Spleen (tissue), 11 donors: ENCODE results near the gene CDK8. TPM values are rescaled to one million over a fixed set of nuclear protein-coding genes. Genes with fewer than 3 reads are reported as not detected.

Experiments used
- DNase-seq: peaks from one replicate; pipeline ENCODE4 v3.0.0-alpha.2; 2020
- H3K27ac ChIP-seq, 8 donors: fragments of 200-600 bp; sonication (generic) in 7 of 8; 1 replicate in 4 of 8; 2 replicates in 4 of 8; pipeline versions ENCODE4 v1.5.0 to v1.8.0; 2016 to 2021; ENCODE audit warnings: inconsistent platforms in 4 of 8, mild to moderate bottlenecking in 4 of 8, moderate library complexity in 1 of 8
- H3K27me3 ChIP-seq, 7 donors: fragments of 200-600 bp; sonication (generic) in 6 of 7; replicated peaks in 1 of 7; 1 replicate in 4 of 7; 2 replicates in 3 of 7; pipeline versions ENCODE4 v1.5.0 to v1.8.0; 2016 to 2021; ENCODE audit warnings: inconsistent platforms in 3 of 7, mild to moderate bottlenecking in 1 of 7
- H3K36me3 ChIP-seq, 6 donors: fragments of 200-600 bp; sonication (generic) in 5 of 6; 1 replicate in 4 of 6; 2 replicates in 2 of 6; pipeline versions ENCODE4 v1.5.0 to v1.8.0; 2016 to 2021; ENCODE audit warnings: inconsistent platforms in 2 of 6
- H3K4me1 ChIP-seq, 6 donors: fragments of 200-600 bp; sonication (generic) in 5 of 6; 1 replicate in 3 of 6; 2 replicates in 3 of 6; pipeline versions ENCODE4 v1.5.0 to v1.8.0; 2016 to 2021; ENCODE audit warnings: inconsistent platforms in 3 of 6
- H3K4me3 ChIP-seq, 8 donors: fragments of 200-600 bp; sonication (generic) in 7 of 8; 1 replicate in 4 of 8; 2 replicates in 4 of 8; pipeline versions ENCODE4 v1.5.0 to v1.8.0; 2016 to 2021; ENCODE audit warnings: inconsistent platforms in 4 of 8, mild to moderate bottlenecking in 4 of 8, moderate library complexity in 2 of 8
- H3K9me3 ChIP-seq, 8 donors: fragments of 200-600 bp; sonication (generic) in 7 of 8; 1 replicate in 4 of 8; 2 replicates in 4 of 8; pipeline versions ENCODE4 v1.5.0 to v1.8.0; 2016 to 2021; ENCODE audit warnings: inconsistent platforms in 4 of 8
- POLR2A ChIP-seq, 3 donors: fragments of 450-650 bp; IDR thresholded peaks; one replicate each; pipeline ENCODE4 v1.5.1; 2017; ENCODE audit warnings: antibody characterized with exemption in 3 of 3, mild to moderate bottlenecking in 1 of 3
- POLR2AphosphoS5 ChIP-seq, 3 donors: sonication (generic); formaldehyde crosslinking; IDR thresholded peaks; one replicate each; pipeline ENCODE4 v1.5.1; 2017; ENCODE audit warnings: antibody characterized with exemption in 3 of 3
- WGBS, 5 donors: extraction: QIAGEN DNeasy Blood & Tissue Kit in 3 of 5; methylation state at CpG; one replicate each; pipeline versions ENCODE4 v1.1.5 to v1.1.7; 2013 to 2018; 5-methylcytosine and 5-hydroxymethylcytosine counted together
- intact Hi-C: fragments of 100-400 bp; cut with DNase I; formaldehyde crosslinking; loops from one replicate; pipeline ENCODE4 v1.15.0; 2023; ENCODE audit warnings: low total_unique reads
- polyA plus RNA-seq, 3 donors: library from polyadenylated mRNA; stranded (reverse); fragments of 200-250 nt; gene quantifications; one replicate each; pipeline ENCODE4 v1.2.1, GENCODE V29; 2013
- total RNA-seq, 7 donors: library from RNA; depleted of rRNA in 3 of 7; stranded (reverse); fragments of >200 nt in 3 of 7; fragmentation: NEBNext Ultra II Directional in 4 of 7; extraction: Animal tissue kit (Norgen Biotek cat#: 25700) in 4 of 7; gene quantifications; one replicate each; pipeline versions ENCODE4 v1.1.0 to v1.2.1, GENCODE V29; 2016 to 2021
- TF ChIP-seq, protein P1 (sequence below), 11 experiments: fragments of 200-600 bp in 7 of 11; fragments of 450-650 bp in 4 of 11; sonication (generic) in 4 of 11; IDR thresholded peaks in 8 of 11; conservative IDR thresholded peaks in 3 of 11; 1 replicate in 7 of 11; 2 replicates in 4 of 11; pipeline versions ENCODE4 v1.4.0 to v1.8.0; 2016 to 2021; ENCODE audit warnings: antibody characterized with exemption in 11 of 11, inconsistent platforms in 4 of 11, mild to moderate bottlenecking in 1 of 11
- donor health status: healthy with polysubstance abuse.
- donor health status: DM: no; HTN: no; CAD: no; lungs with moderate emphysema.
- donor health status: DM: no; HTN: no; CAD: no.
- donor health status: Bipolar disorder and iron deficiency.
- donor health status: healthy.
- donor health status: DM: no; HTN: no; CAD: no.
- donor health status: DM: yes; HTN: yes; CAD: no.

Gene CDK8
- total and polyA plus RNA-seq, 10 donors = 7.8 to 16.4 (median 9.2) TPM

GRCh38 chr13:26420282-26420960 is 166.5 kb downstream of the CDK8 start:
- no peaks in the 10 kb centered on the region for H3K9me3 ChIP-seq
- H3K27me3 ChIP-seq = peaks cover 0 to under 1% (median 0%) of the 10 kb centered on the region in 7 donors
- no peak for DNase-seq
- no peak overlapping the region for H3K27ac ChIP-seq
- TF ChIP-seq POLR2AphosphoS5 (IDR thresholded peaks at IDR 0.05) (no peak), POLR2A (IDR thresholded peaks at IDR 0.05) (no peak)
- TF ChIP-seq, protein P1, sequence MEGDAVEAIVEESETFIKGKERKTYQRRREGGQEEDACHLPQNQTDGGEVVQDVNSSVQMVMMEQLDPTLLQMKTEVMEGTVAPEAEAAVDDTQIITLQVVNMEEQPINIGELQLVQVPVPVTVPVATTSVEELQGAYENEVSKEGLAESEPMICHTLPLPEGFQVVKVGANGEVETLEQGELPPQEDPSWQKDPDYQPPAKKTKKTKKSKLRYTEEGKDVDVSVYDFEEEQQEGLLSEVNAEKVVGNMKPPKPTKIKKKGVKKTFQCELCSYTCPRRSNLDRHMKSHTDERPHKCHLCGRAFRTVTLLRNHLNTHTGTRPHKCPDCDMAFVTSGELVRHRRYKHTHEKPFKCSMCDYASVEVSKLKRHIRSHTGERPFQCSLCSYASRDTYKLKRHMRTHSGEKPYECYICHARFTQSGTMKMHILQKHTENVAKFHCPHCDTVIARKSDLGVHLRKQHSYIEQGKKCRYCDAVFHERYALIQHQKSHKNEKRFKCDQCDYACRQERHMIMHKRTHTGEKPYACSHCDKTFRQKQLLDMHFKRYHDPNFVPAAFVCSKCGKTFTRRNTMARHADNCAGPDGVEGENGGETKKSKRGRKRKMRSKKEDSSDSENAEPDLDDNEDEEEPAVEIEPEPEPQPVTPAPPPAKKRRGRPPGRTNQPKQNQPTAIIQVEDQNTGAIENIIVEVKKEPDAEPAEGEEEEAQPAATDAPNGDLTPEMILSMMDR (IDR thresholded peaks at IDR 0.05 in 8 of 11, conservative IDR thresholded peaks at IDR 0.05 in 3 of 11) = no peak
- 82 to 92% (median 87%) methylated on average over 4 of the region's 4 CpGs for WGBS, 5 donors
- no peaks in the 10 kb centered on the region for H3K36me3 ChIP-seq
- H3K4me3 ChIP-seq = no peak overlapping the region
- H3K4me1 ChIP-seq = no peaks in the 10 kb centered on the region
- intact Hi-C loops = no loop called here

DNA sequence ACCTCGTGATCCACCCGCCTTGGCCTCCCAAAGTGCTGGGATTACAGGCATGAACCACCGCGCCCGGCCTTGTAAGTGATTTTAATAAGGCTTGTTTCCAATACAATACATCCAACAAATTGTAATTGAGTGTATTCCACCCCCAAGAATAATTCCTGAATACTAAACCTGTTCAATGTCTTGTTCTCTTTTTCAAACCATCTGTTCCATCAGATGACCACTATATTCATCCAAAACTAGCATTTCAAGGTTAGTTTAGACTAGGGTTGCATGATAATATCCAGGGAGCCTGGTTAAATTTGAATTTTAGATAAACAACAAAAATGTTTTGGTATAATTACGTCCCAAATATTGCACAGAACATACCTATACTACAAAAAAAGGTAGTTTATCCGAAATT is 168.1 kb downstream of the CDK8 start:
- no peaks in the 10 kb centered on the region for H3K9me3 ChIP-seq
- no peaks in the 10 kb centered on the region for H3K36me3 ChIP-seq
- no peaks in the 10 kb centered on the region for H3K4me1 ChIP-seq
- TF ChIP-seq POLR2AphosphoS5 (IDR thresholded peaks at IDR 0.05) = no peak
- TF ChIP-seq POLR2A (IDR thresholded peaks at IDR 0.05) = no peak
- TF ChIP-seq, protein P1 (IDR thresholded peaks at IDR 0.05 in 8 of 11, conservative IDR thresholded peaks at IDR 0.05 in 3 of 11) = no peak
- intact Hi-C loops = no loop called here
- whole genome bisulfite sequencing, 5 donors = 85 to 97% (median 91%) methylated on average over 7 of the region's 7 CpGs
- H3K27ac ChIP-seq = no peak overlapping the region
- H3K4me3 ChIP-seq = no peak overlapping the region
- H3K27me3 ChIP-seq = peaks cover 0 to 16% (median 0%) of the 10 kb centered on the region in 7 donors
- DNase-seq = no peak

DNA sequence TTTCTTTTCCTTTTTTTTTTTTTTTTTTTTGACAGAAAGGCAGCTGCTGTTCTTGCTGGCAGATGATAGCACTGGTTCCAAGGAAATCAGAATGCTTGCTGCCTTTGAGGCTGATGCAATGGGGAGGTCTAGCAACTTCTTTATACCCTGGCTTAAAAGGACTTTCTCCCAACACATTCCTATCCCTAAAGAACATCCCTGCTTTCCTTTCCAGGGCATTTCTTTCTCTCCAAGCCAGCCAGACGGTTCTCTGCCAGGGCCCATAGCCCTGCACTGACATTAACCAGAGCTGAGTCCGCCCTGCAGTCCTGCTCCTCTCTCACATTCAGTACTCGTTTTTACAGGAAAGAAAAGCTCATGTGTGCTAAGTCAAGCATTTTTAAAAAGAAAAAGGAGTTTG is 169.7 kb downstream of the CDK8 start:
- 61 to 70% (median 66%) methylated on average over 3 of the region's 3 CpGs for WGBS, 5 donors
- intact Hi-C loops = no loop called here
- Histone ChIP-seq H3K27ac (no peak overlapping the region), H3K9me3 (no peaks in the 10 kb centered on the region), H3K4me3 (no peak overlapping the region), H3K36me3 (no peaks in the 10 kb centered on the region), H3K27me3 (peaks cover 0 to 16% (median 0%) of the 10 kb centered on the region in 7 donors), H3K4me1 (no peaks in the 10 kb centered on the region)
- TF ChIP-seq POLR2AphosphoS5 (IDR thresholded peaks at IDR 0.05) (no peak), POLR2A (IDR thresholded peaks at IDR 0.05) (no peak)
- TF ChIP-seq, protein P1 (IDR thresholded peaks at IDR 0.05 in 8 of 11, conservative IDR thresholded peaks at IDR 0.05 in 3 of 11) = no peak
- no peak for DNase-seq

DNA sequence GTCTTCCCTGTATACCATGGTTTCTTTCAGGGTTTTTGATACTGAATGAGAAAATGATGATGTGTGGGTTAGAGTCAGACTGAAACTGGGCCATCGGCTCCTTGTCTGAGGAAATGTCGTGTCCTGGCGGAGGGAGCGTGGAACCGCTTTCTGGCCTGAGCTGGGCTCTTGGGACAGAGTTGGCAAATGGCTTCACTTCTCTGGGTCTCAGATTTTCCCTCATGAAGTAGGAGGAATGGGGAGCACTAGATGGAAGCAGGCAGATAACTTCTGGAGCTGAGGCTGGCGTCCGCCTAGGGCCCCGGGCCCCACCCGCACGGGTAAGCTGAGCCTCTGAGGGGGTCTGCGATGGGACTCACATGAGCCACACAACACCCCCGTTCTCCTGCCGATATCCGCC is 170.3 kb downstream of the CDK8 start:
- Histone ChIP-seq H3K36me3 (no peaks in the 10 kb centered on the region), H3K4me3 (no peak overlapping the region), H3K27me3 (peaks cover 0 to 16% (median 0%) of the 10 kb centered on the region in 7 donors), H3K9me3 (no peaks in the 10 kb centered on the region), H3K27ac (no peak overlapping the region), H3K4me1 (no peaks in the 10 kb centered on the region)
- no peak for DNase-seq
- TF ChIP-seq, protein P1 (IDR thresholded peaks at IDR 0.05 in 8 of 11, conservative IDR thresholded peaks at IDR 0.05 in 3 of 11) = no peak
- TF ChIP-seq POLR2AphosphoS5 (IDR thresholded peaks at IDR 0.05) = no peak
- intact Hi-C loops = no loop called here
- 88 to 96% (median 91%) methylated on average over 11 to 14 of the region's 14 CpGs for WGBS, 5 donors
